VCaP (cell line): Measurements from ENCODE around the gene GAS2L1.

Source experiments
- H3K27ac ChIP-seq: fragments of 450-650 bp; 2 replicates; pipeline ENCODE4 v1.5.1; 2017
- TF ChIP-seq, protein P1 (sequence below): fragments of 450-650 bp; conservative IDR thresholded peaks from 2 replicates; pipeline ENCODE4 v1.5.1; 2017; ENCODE audit warnings: mild to moderate bottlenecking, moderate library complexity

GAS2L1 gene

DNA sequence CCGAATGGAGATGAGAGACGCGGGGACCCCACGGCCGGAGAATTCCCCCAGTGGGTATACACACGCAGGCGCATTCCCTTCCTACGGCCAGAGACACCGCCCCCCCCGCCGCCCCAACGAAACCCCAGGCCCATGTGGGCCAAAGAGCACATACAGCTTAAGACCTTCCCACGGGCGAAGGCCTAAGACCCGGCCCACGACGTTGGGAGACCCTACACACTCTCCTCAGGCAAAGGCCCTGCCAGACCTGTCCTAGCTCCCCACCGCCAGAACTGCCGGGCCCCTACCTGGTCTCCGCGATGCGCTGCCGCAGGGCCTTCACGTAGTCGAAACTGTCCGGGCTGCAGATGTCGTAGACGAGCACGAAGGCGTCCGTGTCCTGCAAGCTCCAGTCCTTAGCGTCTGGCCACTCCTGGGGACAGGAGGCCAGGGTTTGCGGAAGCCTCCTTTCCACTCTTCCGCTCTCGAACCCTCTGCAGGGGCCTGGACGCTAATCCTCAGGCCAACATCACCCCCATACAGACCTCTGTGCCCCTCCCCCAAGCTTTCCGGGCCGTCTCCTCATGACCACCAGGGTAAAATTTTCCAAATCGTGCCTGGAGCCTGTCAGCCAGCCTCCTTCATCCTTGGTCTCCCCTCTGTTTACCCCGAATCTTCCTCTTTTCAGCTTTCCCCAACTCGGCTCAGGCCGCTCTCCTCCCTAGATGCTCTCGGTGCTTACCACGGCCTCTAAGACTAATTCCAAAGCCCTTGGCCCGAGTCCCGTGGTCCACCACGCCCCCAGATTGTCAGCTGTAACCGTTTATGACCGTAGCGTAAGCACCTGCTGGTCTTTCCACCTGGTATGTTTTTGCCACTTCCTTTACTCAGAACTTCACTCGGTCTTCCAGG, 7.4 kb downstream of the GAS2L1 start:
- TF ChIP-seq, protein P1, sequence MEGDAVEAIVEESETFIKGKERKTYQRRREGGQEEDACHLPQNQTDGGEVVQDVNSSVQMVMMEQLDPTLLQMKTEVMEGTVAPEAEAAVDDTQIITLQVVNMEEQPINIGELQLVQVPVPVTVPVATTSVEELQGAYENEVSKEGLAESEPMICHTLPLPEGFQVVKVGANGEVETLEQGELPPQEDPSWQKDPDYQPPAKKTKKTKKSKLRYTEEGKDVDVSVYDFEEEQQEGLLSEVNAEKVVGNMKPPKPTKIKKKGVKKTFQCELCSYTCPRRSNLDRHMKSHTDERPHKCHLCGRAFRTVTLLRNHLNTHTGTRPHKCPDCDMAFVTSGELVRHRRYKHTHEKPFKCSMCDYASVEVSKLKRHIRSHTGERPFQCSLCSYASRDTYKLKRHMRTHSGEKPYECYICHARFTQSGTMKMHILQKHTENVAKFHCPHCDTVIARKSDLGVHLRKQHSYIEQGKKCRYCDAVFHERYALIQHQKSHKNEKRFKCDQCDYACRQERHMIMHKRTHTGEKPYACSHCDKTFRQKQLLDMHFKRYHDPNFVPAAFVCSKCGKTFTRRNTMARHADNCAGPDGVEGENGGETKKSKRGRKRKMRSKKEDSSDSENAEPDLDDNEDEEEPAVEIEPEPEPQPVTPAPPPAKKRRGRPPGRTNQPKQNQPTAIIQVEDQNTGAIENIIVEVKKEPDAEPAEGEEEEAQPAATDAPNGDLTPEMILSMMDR = no peak
- no peak overlapping the region for H3K27ac ChIP-seq

DNA sequence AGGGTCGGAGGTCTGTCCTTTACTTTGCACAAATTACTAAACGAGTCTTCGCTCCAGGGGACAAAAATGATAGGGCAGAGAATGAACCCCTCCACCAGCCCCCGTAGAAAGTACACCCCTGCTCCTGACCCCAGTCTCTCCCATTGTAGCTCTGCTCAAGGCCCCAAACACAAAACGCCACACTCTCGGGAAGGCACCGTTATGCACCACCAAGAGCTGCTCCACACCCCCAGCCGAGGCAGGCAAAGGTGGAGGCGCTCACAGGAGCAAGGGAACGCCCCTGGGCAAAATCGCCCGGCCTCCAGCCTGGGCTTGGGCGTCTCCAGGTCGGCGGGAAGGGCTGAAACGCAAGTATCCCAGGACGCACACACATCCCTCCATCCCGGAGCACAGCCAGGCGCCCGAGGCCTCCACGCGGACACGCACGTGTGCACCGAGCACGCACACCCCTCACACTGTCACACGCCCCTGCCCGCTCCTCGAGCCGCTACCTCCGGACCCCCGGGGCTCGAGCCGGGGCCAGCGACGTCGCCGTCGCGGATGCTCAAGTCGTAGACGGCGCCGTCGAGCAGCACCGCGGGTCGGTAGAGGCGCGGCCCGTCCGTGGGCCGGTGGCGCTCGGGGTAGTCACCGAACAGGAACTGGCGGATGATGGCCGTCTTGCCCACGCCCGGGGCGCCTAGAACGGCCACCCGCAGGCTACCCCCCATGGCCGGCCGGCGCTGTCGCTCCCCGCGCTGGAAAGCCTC, 8.3 kb downstream of the GAS2L1 start:
- no peak overlapping the region for H3K27ac ChIP-seq
- TF ChIP-seq, protein P1 = no peak

DNA sequence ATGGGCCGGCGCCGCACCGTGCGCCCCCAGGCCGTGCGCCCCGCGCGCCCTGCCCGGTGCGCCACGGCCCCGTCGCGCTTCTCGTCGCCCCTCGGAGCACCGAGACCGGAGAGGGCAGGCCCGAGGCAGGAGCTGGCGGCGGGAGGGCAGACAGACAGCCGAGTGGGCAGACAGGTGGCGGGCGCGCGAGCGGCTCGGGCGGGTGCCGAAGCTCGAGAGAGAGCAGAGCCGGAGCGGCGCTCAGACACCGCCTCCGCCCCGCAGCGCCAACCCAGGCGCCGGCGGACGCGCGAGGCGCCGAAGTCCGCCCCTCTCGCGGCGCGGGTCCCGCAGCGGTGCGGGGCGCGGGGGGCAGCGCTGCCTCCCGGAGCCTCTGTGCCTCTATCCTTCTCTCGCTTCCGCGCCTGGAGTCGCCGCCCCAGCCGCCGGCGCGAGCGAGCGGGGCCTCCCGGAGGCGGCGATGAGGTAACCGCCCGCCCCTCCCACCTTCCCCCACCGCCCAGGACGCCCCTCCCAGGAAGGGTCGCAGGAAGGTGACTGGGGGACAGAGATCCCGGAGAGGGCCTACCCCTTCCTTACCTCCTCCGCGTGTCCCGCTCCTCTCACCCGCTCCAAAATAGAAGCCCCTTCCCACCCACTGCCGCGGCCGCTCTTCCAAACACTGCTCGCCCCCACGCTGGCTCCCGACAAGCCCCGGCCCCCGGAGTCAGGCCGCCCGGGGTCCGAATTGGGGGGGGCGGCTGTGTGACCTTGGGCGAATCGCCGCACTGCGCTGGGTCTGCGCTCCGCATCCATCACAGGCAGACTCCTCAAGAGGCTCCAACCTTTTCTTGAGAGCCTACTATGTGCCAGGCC, 9.1 kb downstream of the GAS2L1 start, which contains the start of gene RASL10A:
RASL10A (minus strand) TSS at position 412 of the 855 bp plus-strand sequence. CDS start 451 bp downstream, outside the sequence.
- TF ChIP-seq, protein P1 = no peak
- H3K27ac ChIP-seq = no peak within 1 kb of the TSS

DNA sequence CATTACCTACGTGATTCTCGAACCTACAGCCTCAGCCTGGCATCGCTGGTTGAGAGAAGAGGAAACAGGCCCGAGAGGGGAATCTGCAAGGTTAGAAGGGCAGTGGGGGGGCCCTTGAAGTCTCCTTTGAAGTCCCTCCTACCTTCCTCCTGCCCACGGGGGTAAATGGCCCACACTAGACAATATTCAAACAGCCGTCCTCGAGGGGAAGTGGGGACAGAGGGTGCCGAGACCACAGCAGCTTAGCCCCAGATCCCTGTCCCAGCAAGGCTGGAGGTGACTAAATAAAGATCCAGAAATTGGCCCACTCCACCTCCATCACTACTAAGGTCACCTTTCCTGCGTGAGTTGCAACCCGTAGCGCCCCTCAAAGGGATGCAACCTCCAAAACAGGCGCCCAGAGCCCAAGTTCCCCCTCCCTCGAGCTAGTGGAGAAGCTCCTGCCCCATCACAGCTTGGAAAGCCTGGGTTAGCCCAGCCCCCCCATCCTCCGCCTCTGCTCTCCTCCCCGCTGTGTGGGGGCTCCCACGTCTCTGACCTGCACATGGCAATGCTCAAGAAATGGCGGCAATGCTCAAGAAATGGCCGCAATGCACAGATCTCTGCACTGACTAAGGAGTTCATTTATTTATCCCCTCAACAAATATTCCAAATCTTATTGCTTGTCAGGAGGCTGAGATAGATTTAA, 9.8 kb downstream of the GAS2L1 start:
- H3K27ac ChIP-seq = no peak overlapping the region
- TF ChIP-seq, protein P1 = no peak

DNA sequence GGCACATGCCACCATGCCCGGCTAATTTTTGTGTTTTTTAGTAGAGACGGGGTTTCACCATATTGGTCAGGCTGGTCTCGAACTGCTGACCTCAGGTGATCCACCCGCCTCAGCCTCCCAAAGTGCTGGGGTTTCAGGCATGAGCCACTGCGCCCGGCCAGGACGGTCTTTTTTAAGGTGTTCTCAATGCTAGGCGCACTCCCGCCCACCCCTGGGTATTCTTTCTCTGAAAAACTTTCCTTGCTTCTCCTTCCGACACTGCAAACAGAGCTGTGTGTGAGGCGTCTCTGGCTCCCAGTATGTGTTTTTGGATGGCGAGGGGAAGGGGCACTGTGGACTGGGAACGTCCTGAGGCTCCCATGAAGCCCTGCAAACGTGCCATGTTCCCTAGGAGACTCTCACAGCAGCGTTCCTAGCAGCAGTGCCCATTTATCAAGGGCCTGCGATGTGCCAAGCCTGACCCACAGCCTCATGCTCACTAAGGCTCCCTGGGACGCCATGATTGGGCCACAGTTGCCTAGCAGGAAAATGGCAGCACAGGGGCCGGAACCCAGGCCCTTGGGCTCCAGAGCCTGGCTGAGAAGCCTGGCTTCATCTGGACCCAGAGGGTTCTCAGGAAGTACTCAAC, 11.5 kb downstream of the GAS2L1 start:
- H3K27ac ChIP-seq = no peak overlapping the region
- TF ChIP-seq, protein P1 = no peak

DNA sequence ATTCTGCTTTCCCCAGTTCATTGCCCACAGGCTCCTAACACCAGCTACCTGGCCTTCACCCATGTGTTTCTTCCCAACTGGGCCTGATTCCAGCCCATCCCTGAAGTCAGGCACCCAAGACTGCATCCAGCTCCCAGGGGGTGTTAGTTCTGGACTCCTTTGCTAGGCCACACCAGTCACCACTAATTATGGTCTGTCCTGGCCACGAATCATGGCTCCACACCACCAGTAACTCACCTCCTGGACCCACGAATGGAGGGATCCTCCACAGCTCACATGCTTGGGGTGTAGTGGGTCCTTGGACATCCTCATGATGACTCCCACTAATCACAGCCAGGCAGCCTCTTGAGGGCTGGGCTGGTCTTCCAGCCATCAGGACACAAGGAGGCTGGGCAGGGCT, 12.6 kb downstream of the GAS2L1 start:
- no peak overlapping the region for H3K27ac ChIP-seq

More for the DNA sequence above, 12.6 kb downstream of the GAS2L1 start:
- TF ChIP-seq, protein P1 = no peak
